HepG2 (cell line): ENCODE results near the gene ACTR1B. TPM values are rescaled to one million over a fixed set of nuclear protein-coding genes. Genes with fewer than 3 reads are reported as not detected.

ENCODE experiments used
- AKAP8 ChIP-seq: sonication (generic); formaldehyde crosslinking; IDR thresholded peaks from 2 replicates; pipeline ENCODE4 v1.5.1; 2020; ENCODE audit warnings: mild to moderate bottlenecking, missing genetic modification reagents
- ARNT ChIP-seq: fragments of 450-650 bp; IDR thresholded peaks from 2 replicates; pipeline ENCODE4 v1.6.1; 2017
- ATF7 ChIP-seq, 2 experiments: fragments of 450-650 bp in 1 of 2; sonication (generic) in 1 of 2; formaldehyde crosslinking in 1 of 2; IDR thresholded peaks; 2 replicates each; pipeline versions ENCODE4 v1.4.0 to v1.6.1; 2016 to 2020; ENCODE audit warnings: antibody characterized with exemption in 1 of 2, mild to moderate bottlenecking in 1 of 2, missing genetic modification reagents in 1 of 2
- CBFB ChIP-seq: sonication (generic); formaldehyde crosslinking; IDR thresholded peaks from 2 replicates; pipeline ENCODE4 v1.4.0; 2020; ENCODE audit warnings: missing genetic modification reagents
- CBX1 ChIP-seq: IDR thresholded peaks from one replicate; pipeline ENCODE4 v1.6.1; 2016; ENCODE audit warnings: antibody characterized with exemption, low read depth
- DPF2 ChIP-seq: sonication (generic); formaldehyde crosslinking; IDR thresholded peaks from 2 replicates; pipeline ENCODE4 v1.4.0; 2020; ENCODE audit warnings: mild to moderate bottlenecking, low read depth, missing genetic modification reagents, borderline replicate concordance
- E2F2 ChIP-seq: sonication (generic); formaldehyde crosslinking; IDR thresholded peaks from 2 replicates; pipeline ENCODE4 v1.4.0; 2020; ENCODE audit warnings: missing genetic modification reagents, borderline replicate concordance
- GMEB1 ChIP-seq: sonication (generic); formaldehyde crosslinking; IDR thresholded peaks from 2 replicates; pipeline ENCODE4 v1.5.1; 2020; ENCODE audit warnings: missing genetic modification reagents, mild to moderate bottlenecking, borderline replicate concordance
- MTF2 ChIP-seq: sonication (generic); formaldehyde crosslinking; IDR thresholded peaks from 2 replicates; pipeline ENCODE4 v1.5.0; 2020; ENCODE audit warnings: missing genetic modification reagents, borderline replicate concordance
- NR2F2 ChIP-seq: IDR thresholded peaks from 2 replicates; pipeline ENCODE4 v1.6.1; 2012; ENCODE audit warnings: low read depth, inconsistent platforms, borderline replicate concordance
- PITX1 ChIP-seq: sonication (generic); formaldehyde crosslinking; IDR thresholded peaks from 2 replicates; pipeline ENCODE4 v1.5.1; 2020; ENCODE audit warnings: mild to moderate bottlenecking, missing genetic modification reagents
- PRPF4 ChIP-seq: fragments of 200-400 bp; formaldehyde crosslinking; IDR thresholded peaks from 2 replicates; pipeline ENCODE4 v1.6.1; 2016; ENCODE audit warnings: low read length, low read depth; ENCODE audit not compliant: poor library complexity, severe bottlenecking
- REXO4 ChIP-seq: sonication (generic); formaldehyde crosslinking; IDR thresholded peaks from 2 replicates; pipeline ENCODE4 v1.8.0; 2022; ENCODE audit warnings: missing genetic modification reagents, mild to moderate bottlenecking, borderline replicate concordance
- U2AF2 ChIP-seq: fragments of 200-400 bp; formaldehyde crosslinking; IDR thresholded peaks from 2 replicates; pipeline ENCODE4 v1.6.1; 2017; ENCODE audit warnings: low read depth, mild to moderate bottlenecking, low read length
- ZMYM4 ChIP-seq: sonication (generic); formaldehyde crosslinking; IDR thresholded peaks from 2 replicates; pipeline ENCODE4 v1.8.1; 2023; ENCODE audit warnings: mild to moderate bottlenecking, missing genetic modification reagents
- ZNF232 ChIP-seq: sonication (generic); formaldehyde crosslinking; IDR thresholded peaks from 2 replicates; pipeline ENCODE4 v1.4.0; 2020; ENCODE audit warnings: missing genetic modification reagents, borderline replicate concordance
- ZNF280D ChIP-seq: sonication (generic); formaldehyde crosslinking; IDR thresholded peaks from 2 replicates; pipeline ENCODE4 v1.5.1; 2020; ENCODE audit warnings: mild to moderate bottlenecking, missing genetic modification reagents
- ZNF446 ChIP-seq: sonication (generic); formaldehyde crosslinking; IDR thresholded peaks from 2 replicates; pipeline ENCODE4 v1.5.0; 2020; ENCODE audit warnings: mild to moderate bottlenecking, missing genetic modification reagents
- ZNF773 ChIP-seq: sonication (generic); formaldehyde crosslinking; IDR thresholded peaks from 2 replicates; pipeline ENCODE4 v1.4.0; 2020; ENCODE audit warnings: missing genetic modification reagents, borderline replicate concordance
- ZNF816 ChIP-seq: sonication (generic); formaldehyde crosslinking; IDR thresholded peaks from 2 replicates; pipeline ENCODE4 v1.8.0; 2022; ENCODE audit warnings: missing genetic modification reagents, mild to moderate bottlenecking, borderline replicate concordance
- polyA plus RNA-seq, 8 experiments: library from polyadenylated mRNA; depleted of rRNA in 3 of 8; stranded (reverse) in 7 of 8; unstranded in 1 of 8; fragments of >200 nt; fragmentation: Illumina TruSeq in 4 of 8; extraction: Trizol in 4 of 8; gene quantifications; 2 replicates each; pipeline versions ENCODE4 v1.2.1 to v1.2.3, GENCODE V29; 2011 to 2016; ENCODE audit warnings: low read depth in 4 of 8, missing spikeins in 1 of 8, mixed read lengths in 1 of 8; ENCODE audit not compliant: insufficient read depth in 1 of 8
- total RNA-seq, 5 experiments: library from RNA; depleted of rRNA; stranded (reverse); fragments of >200 nt; fragmentation: Illumina TruSeq; extraction: Trizol; gene quantifications; 2 replicates each; pipeline ENCODE4 v1.2.3, GENCODE V29; 2016; ENCODE audit warnings: low read depth in 1 of 5

ACTR1B gene
- total and polyA plus RNA-seq, 2 of the 13 experiments (the other 11 are each of a cell fraction or from before 2014, with no cell fraction given) = 61.7 to 76.7 TPM

- TF ChIP-seq ZNF280D = peak; percentile 69
- TF ChIP-seq ZNF446 (CRISPR knock-in tag) = peak; percentile 86
- peak; percentile 91; the same call in 1 of the 2 replicates for TF ChIP-seq E2F2 (CRISPR knock-in tag)
- TF ChIP-seq ARNT = no peak
- TF ChIP-seq DPF2 = no peak
- no peak for TF ChIP-seq REXO4 (CRISPR knock-in tag)
- no peak for TF ChIP-seq AKAP8
- no peak for TF ChIP-seq PRPF4
- TF ChIP-seq CBFB (CRISPR knock-in tag) = 0 out of 2 replicates have a peak, but pooled peaks have one; percentile 33
- TF ChIP-seq PITX1 (CRISPR knock-in tag) = 0 out of 2 replicates have a peak, but pooled peaks have one; percentile 63
- TF ChIP-seq ZMYM4 (CRISPR knock-in tag) = peak; percentile 87
- TF ChIP-seq U2AF2 = no peak
- peak; percentile 52 for TF ChIP-seq CBX1
- peak; percentile 69; the same call in 1 of the 2 replicates for TF ChIP-seq GMEB1 (CRISPR knock-in tag)
- peak; percentile 40; the same call in 1 of the 2 replicates for TF ChIP-seq NR2F2
- peak; percentile 38; the same call in 1 of the 2 replicates for TF ChIP-seq ZNF773 (CRISPR knock-in tag)
- TF ChIP-seq MTF2 (CRISPR knock-in tag) = peak; percentile 88; the same call in 1 of the 2 replicates
- no peak for TF ChIP-seq ATF7 (IDR thresholded peaks at IDR 0.05)
- no peak for TF ChIP-seq ATF7 (CRISPR knock-in tag; IDR thresholded peaks at IDR 0.05)
- TF ChIP-seq ZNF816 (CRISPR knock-in tag) = peak; percentile 85; the same call in 1 of the 2 replicates
- peak; percentile 93; the same call in 1 of the 2 replicates for TF ChIP-seq ZNF232 (CRISPR knock-in tag)
Measured at GRCh38 chr2:97645695-97646629, 17.9 kb downstream of the ACTR1B start, which contains the start of gene COX5B (continued).
